Activated T-helper 2 cell treated with anti-CD3 and anti-CD28 coated beads, Interferon-gamma antibody, Interleukin-2, Interleukin-4, amounts not matched to agents 10 μg/mL and 5 μg/mL and 100 μg/mL, durations not matched to agents 14 hours and 24 hours and 36 hours (primary cell): Measurements from ENCODE around the gene AGXT. TPM values are rescaled to one million over a fixed set of nuclear protein-coding genes. Genes with fewer than 3 reads are reported as not detected.

Experiments
- DNase-seq: peaks from one replicate; pipeline ENCODE4 v3.0.0; 2021; ENCODE audit warnings: low spot score
- H3K27ac Mint-ChIP-seq: one replicate; pipeline ENCODE4 v1.8.0; 2021; ENCODE audit warnings: mixed read lengths
- H3K27me3 Mint-ChIP-seq: one replicate; pipeline ENCODE4 v1.8.0; 2021; ENCODE audit warnings: low read depth, mixed read lengths
- H3K36me3 Mint-ChIP-seq: one replicate; pipeline ENCODE4 v1.8.0; 2021; ENCODE audit warnings: low read depth, mixed read lengths
- H3K4me1 Mint-ChIP-seq: one replicate; pipeline ENCODE4 v1.8.0; 2021; ENCODE audit warnings: low read depth, mixed read lengths
- H3K4me3 Mint-ChIP-seq: one replicate; pipeline ENCODE4 v1.8.0; 2021; ENCODE audit warnings: low read depth, mild to moderate bottlenecking, moderate library complexity, mixed read lengths
- H3K9me3 Mint-ChIP-seq: one replicate; pipeline ENCODE4 v1.8.0; 2021; ENCODE audit warnings: mixed read lengths
- intact Hi-C: fragments of 100-400 bp; cut with micrococcal nuclease; formaldehyde crosslinking; loops from one replicate; pipeline ENCODE4 v1.15.1; 2023
- total RNA-seq: library from RNA; stranded (reverse); gene quantifications from 2 replicates; pipeline ENCODE4 v1.2.3, GENCODE V29; 2022

The AGXT gene
- total RNA-seq, 1 donor from 2014 or later = not detected

DNA sequence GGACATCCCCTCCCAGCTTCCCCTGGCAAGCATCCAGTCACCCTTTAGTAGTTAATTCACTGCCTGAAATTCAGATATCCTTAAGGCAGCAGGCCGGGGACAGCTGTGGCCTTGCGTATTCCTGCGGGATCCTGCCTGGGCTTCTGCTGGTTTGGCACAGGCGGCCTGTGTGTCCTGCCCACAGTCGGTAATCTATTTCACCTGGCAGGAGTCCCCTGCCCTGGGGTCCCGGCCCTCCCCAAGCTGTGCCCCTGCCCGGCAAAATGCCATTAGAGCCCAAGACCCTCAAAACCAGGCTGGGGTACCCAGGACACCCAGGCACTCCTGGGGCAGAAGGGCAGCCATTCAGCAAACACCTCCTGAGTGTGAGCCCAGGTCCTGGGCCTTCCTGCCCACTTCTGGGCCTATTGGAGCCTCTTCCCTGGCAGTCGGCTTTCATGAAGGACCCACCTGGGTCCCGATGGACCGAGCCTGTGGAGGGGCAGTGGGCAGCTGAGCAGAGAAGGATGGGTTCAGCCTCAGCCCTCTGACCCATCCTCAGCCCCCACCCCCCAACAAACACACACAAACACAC lies 49.1 kb downstream of the AGXT start:
- no peak overlapping the region for H3K4me3 Mint-ChIP-seq
- intact Hi-C loops = no loop called here
- H3K27ac Mint-ChIP-seq = no peak overlapping the region
- H3K27me3 Mint-ChIP-seq = peaks cover 7% of the 10 kb centered on the region
- no peaks in the 10 kb centered on the region for H3K4me1 Mint-ChIP-seq
- H3K36me3 Mint-ChIP-seq = no peaks in the 10 kb centered on the region
- no peak for DNase-seq
- no peaks in the 10 kb centered on the region for H3K9me3 Mint-ChIP-seq

DNA sequence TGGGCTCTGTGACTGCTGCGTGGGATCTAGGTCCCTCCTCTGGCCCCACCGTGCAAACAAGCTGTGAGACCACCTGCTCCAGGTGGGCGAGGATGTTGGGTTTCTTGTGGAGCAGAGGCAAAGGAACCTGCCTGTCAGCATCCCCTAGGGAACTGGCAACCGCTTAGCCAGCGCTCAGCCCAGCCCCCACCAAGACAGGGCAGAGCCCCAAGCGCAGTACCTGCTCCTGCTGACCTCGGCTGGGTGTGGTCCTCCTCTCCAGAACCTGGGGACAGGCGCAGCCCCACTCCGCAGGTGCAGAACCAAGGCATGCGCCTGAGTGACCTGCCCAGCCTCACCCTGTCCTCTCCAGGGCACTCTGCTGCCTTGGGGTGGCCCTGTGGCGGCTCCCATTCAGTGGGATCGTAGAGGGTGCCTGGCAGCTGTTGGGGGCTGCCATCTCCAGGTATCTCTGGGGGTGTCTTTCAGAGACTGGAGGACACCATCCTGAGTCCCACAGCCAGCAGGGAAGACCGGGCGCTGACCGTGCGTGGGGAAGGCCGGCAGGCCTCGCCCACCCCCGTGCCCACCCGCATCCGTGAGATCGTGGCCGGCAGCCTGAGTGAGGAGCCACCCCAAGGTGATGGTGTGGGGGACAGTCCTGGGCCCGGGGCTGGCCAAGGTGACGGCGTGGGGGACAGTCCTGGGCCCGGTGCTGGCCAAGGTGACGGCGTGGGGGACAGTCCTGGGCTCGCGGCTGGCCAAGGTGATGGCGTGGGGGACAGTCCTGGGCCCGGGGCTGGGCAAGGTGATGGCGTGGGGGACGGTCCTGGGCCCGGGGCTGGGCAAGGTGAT lies 49.9 kb downstream of the AGXT start:
- Mint-ChIP-seq H3K36me3 (no peaks in the 10 kb centered on the region), H3K27me3 (peaks cover 7% of the 10 kb centered on the region), H3K27ac (no peak overlapping the region), H3K4me3 (no peak overlapping the region), H3K4me1 (no peaks in the 10 kb centered on the region), H3K9me3 (no peaks in the 10 kb centered on the region)
- intact Hi-C loops = no loop called here
- no peak for DNase-seq

DNA sequence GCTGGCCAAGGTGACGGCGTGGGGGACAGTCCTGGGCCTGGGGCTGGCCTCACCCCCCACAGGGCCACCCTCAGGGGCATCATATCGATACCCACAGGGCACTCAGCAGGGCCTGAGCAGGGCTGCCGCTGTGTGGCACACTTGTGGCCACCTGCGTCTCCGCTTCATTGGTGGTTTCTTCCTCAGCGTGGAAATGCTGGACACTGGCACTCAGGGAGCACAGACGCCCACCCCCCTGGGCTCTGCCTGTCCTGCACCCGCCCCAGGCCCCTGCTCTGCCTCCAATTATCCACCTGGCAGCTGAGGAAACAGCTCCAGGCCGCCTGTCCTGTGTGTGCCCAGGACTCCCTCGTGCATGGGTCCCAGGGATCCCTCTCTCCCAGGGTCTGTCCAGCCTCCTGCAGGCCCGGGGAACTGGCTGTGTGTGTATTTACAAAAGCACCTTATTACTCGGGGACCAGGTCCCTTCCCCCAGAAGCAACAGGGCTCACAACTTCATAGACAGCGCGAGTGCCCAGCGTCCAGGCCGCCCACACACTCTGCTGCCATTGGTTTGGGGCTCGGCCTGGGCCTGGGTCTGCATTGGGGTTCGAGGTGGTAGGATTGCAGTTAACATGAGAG lies 50.6 kb downstream of the AGXT start:
- no peaks in the 10 kb centered on the region for H3K9me3 Mint-ChIP-seq
- no peaks in the 10 kb centered on the region for H3K36me3 Mint-ChIP-seq
- H3K4me1 Mint-ChIP-seq = no peaks in the 10 kb centered on the region
- H3K4me3 Mint-ChIP-seq = no peak overlapping the region
- DNase-seq = no peak
- H3K27ac Mint-ChIP-seq = no peak overlapping the region
- intact Hi-C loops = no loop called here
- peaks cover 7% of the 10 kb centered on the region for H3K27me3 Mint-ChIP-seq

DNA sequence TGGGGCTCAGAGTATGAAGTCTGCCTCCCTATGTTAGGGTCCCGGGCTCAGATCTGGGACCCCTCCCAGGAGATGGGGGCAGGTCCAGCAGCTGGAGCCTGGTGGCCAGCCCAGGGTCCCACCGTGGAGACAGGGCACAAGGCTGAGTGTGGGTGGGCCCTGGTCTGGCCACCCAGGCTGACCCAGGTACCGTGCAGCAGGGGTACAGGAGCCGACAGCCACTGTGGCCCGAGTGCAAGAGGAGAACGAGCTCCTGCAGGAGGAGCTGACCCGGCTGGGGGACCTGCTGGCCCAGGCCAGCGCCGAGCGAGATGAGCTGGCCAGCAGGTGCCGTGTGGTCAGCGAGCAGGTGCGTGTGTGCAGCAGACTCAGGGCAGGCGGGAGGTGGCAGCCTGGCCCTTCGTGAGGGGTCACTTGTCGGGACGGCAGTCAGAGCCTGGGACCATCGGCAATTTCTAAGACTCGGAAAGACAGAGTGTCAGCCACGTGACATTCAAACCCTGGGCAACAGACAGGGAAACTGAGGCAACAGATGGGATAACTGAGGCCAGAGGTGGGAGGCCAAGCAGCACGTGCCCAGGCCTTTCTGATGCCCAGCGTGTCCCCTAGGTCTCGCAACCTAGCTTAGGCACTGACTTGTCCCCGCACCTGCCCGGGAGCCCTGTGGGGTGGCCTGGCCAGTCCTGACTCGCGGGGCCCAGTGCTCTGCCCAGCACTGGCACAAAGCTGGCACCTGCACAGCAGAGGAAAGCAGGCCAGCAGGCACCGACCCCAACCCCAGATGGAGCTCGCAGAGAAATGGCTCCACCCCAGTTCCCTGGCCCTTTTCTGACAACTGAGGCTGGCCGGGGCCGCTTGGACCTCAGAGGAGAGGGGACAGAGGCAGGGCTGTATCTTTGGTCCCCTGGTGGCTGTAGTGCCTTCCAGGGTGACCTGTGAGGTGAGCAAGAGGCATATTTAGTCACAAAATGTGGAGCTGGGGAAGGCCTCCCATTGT lies 51.5 kb downstream of the AGXT start:
- intact Hi-C loops = no loop called here
- no peak overlapping the region for H3K27ac Mint-ChIP-seq
- H3K27me3 Mint-ChIP-seq = peaks cover 7% of the 10 kb centered on the region
- H3K9me3 Mint-ChIP-seq = no peaks in the 10 kb centered on the region
- H3K36me3 Mint-ChIP-seq = no peaks in the 10 kb centered on the region
- H3K4me3 Mint-ChIP-seq = no peak overlapping the region
- no peak for DNase-seq
- no peaks in the 10 kb centered on the region for H3K4me1 Mint-ChIP-seq

DNA sequence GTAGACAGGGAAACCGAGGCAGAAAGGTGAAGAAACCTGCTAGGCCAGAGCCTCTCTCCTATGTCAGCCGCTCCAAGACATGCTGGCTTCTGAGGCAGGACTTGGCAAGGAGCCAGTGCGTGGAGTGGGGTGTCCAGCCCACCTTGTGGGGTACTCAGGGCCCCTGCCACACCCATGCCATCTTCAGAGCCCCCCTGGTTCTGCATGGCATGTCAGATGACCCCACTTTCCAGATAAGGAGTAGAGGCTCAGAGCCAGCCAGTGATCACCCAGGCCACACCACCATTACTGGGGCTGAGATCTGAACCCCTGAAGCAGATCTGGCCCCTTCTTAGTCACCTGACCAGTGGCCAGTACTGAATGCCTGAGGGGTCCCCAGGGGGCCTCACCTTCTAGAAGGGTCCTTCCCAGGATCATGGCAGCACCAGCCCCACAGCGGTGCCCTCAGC lies 52.2 kb downstream of the AGXT start:
- no peak for DNase-seq
- Mint-ChIP-seq H3K27ac (no peak overlapping the region), H3K27me3 (peaks cover 3% of the 10 kb centered on the region), H3K4me3 (no peak overlapping the region), H3K4me1 (no peaks in the 10 kb centered on the region), H3K36me3 (no peaks in the 10 kb centered on the region), H3K9me3 (no peaks in the 10 kb centered on the region)
- intact Hi-C loops = no loop called here

DNA sequence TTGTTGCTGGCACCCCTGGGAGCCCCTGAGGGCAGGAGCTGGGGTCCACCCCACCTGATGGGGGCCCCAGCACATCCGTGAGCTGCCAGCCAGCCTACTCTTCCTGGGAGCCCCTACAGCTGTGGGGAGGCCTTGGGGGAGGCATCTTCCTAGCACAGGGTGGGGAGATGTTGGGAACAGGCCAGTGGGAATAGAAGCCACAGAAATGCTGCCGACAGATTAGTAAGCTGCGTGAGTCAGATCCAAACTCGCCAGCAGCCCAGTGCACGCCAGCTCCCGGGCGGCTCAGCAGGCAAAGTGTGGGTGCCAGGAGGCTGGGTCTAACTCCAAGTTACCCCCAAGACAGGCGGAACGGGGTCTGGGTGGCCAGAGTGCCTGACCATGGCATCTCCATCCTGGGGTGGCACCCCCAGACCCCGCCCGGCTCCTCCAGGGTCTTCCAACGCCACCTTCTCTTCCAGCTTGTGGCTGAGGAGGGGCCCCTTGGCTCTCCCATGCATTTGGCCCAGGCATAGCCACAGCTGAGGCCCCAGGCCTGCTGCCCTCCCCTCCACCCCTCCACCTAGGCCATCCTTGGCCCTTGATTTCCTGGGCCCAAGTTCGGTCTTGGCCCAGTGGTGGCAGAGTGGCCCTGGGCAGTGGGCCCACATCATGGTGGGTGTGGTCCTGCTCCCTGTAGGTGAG lies 52.8 kb downstream of the AGXT start:
- H3K27ac Mint-ChIP-seq = no peak overlapping the region
- intact Hi-C loops = no loop called here
- H3K27me3 Mint-ChIP-seq = peaks cover 3% of the 10 kb centered on the region
- H3K9me3 Mint-ChIP-seq = no peaks in the 10 kb centered on the region
- H3K36me3 Mint-ChIP-seq = no peaks in the 10 kb centered on the region
- no peaks in the 10 kb centered on the region for H3K4me1 Mint-ChIP-seq
- no peak for DNase-seq
- H3K4me3 Mint-ChIP-seq = no peak overlapping the region

DNA sequence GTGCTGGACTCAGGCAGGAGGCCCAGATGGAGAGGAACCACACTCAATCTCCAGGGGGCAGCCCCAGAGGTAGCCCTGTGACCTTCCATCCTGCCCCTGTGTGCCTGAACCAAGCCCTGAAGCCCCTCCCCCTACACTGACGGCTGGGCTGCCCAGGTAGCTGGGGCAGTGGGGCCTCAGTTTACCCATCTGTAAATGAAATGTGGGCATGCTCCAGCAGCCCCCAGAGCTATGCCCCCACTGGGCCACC lies 53.3 kb downstream of the AGXT start:
- H3K9me3 Mint-ChIP-seq = no peaks in the 10 kb centered on the region
- intact Hi-C loops = no loop called here
- no peaks in the 10 kb centered on the region for H3K4me1 Mint-ChIP-seq
- no peak overlapping the region for H3K4me3 Mint-ChIP-seq
- no peaks in the 10 kb centered on the region for H3K36me3 Mint-ChIP-seq
- H3K27me3 Mint-ChIP-seq = peaks cover 2% of the 10 kb centered on the region
- no peak for DNase-seq
- H3K27ac Mint-ChIP-seq = no peak overlapping the region

DNA sequence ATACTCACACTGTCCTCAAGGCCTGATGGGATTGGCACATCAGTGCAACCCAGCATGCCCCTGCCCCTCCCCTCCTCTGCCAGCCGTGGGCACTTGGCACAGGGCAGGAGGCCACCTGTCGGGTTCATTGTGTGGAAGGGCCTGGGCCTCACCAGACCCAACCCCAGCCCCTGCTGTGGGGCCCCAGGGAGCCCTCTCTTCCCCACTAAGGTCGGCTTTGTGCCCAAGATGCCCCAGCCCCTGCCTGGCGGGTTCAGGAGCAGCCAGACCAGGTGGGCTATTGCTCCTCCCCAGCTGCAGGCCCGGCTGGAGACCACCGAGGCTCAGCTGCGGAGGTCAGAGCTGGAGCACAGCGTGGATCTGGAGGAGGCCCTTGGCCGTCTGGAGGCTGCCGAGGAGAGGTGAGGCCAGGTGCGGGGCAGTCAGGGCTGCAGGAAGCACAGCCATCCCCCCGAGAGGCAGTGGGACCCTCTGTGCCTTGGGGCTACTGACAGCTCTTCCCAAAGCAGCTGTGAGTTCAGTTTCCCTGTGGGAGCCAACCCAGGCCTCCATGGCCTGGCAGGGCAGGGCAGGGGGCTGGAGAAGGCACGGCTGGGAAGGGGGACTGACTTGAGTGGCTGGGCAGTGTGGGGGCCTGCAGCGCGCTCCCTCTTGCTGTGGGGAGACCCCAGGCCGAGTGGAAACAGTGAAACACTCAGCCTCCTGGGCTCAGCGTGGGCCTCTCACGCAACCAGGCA lies 53.8 kb downstream of the AGXT start:
- intact Hi-C loops = no loop called here
- H3K27ac Mint-ChIP-seq = no peak overlapping the region
- no peaks in the 10 kb centered on the region for H3K27me3 Mint-ChIP-seq
- no peaks in the 10 kb centered on the region for H3K36me3 Mint-ChIP-seq
- no peak for DNase-seq
- no peak overlapping the region for H3K4me3 Mint-ChIP-seq
- no peaks in the 10 kb centered on the region for H3K9me3 Mint-ChIP-seq
- H3K4me1 Mint-ChIP-seq = no peaks in the 10 kb centered on the region

DNA sequence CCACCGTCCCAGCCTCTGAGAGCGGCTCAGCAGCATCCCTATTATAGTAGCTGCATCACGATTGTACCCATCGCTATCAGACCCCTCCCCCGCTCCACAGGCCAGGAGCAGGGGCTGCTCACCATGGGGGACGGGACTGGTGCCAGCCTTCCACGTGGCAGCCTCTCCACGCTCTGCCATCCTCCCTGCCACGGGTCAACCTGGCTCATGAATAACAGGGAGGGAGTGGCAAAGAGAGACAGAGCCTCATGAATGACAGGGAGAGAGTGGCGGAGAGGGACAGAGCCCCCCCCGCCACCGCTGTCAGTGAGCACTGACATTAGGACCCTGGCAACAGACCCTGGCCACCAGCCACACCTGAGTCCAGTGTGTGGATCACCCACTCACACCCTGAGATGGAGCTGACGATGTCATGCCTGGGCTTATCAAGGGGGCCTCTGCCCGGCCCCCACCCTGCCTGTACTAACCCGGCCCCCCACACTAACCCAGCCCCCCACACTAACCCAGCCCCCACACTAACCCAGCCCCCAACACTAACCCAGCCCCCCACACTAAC lies 54.4 kb downstream of the AGXT start:
- intact Hi-C loops = no loop called here
- Mint-ChIP-seq H3K4me1 (no peaks in the 10 kb centered on the region), H3K36me3 (no peaks in the 10 kb centered on the region), H3K9me3 (no peaks in the 10 kb centered on the region), H3K27me3 (no peaks in the 10 kb centered on the region), H3K27ac (no peak overlapping the region), H3K4me3 (no peak overlapping the region)
- DNase-seq = no peak

DNA sequence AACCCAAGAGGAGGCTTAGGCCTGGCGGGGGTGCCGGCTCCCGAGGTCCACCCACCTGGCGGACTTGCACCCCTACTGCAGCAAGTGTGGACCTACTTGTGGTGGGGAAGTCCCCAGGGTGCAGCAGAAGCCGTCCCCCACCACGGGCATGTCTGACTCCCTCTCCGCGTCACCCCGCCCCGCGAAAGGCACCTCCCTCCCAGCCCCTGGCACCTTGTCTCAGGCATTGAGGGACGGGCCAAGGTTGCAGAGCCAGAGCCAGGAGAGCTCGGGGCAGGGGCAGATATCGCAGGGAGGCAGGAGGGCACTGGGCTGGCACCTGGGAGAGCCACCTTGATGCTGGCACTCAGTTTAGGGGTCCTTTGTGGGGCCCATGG lies 56.6 kb downstream of the AGXT start:
- H3K4me3 Mint-ChIP-seq = no peak overlapping the region
- no peaks in the 10 kb centered on the region for H3K4me1 Mint-ChIP-seq
- no peak overlapping the region for H3K27ac Mint-ChIP-seq
- no peak for DNase-seq
- H3K9me3 Mint-ChIP-seq = no peaks in the 10 kb centered on the region
- H3K36me3 Mint-ChIP-seq = no peaks in the 10 kb centered on the region
- intact Hi-C loops = no loop called here
- no peaks in the 10 kb centered on the region for H3K27me3 Mint-ChIP-seq

DNA sequence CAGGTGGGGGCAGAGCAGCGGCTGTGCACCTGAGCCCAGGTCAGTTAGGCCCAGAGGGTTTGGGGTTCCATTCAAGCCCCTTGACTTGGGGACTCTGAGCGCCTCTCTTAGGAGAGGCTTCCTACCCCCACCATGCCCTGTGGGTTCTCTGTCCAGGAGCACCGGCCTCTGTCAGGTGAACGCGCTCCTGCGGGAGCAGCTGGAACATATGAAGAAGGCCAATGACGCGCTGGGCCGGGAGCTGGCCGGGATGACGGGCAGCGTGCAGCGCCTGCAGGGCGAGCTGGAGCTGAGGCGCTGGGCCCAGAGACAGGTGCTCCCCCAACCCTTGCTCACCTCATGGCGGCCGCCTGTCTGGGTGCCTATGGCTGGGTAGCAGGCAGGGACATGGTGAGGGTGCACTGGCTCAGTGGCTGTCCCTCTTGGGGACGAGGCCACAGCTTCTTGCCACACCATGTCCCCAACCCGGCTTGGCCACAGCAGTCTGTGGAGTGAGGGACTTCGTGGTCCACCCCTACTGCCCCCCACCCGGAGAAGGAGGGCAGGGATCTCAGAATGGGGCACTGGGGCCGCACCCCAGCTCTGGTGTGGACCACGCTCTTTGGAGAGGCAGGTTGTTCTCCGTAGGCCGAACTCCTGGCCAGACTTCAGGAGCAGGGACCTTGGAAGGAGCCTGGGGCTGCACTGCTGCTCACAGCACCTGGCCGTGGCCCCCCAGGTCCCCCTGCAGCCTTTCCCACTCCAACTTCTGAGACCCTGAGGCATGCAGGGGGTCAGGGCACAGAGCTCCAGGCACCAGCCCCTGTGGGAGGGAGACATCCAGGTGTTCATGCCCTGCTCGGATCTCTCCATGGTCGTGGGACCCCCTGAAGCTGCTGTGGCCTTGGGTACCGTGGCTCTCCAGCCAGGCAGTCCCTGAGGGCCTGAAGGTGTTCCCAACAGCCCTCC lies 57.2 kb downstream of the AGXT start:
- Mint-ChIP-seq H3K4me1 (no peaks in the 10 kb centered on the region), H3K9me3 (no peaks in the 10 kb centered on the region), H3K4me3 (no peak overlapping the region), H3K27ac (no peak overlapping the region), H3K27me3 (no peaks in the 10 kb centered on the region), H3K36me3 (no peaks in the 10 kb centered on the region)
- intact Hi-C loops = no loop called here
- no peak for DNase-seq
